IMR-90 (cell line): ENCODE measurements around the gene NKAIN2. TPM values are rescaled to one million over a fixed set of nuclear protein-coding genes. Genes with fewer than 3 reads are reported as not detected.
"Not testable (repeated sequence)": the region's sequence is repeated elsewhere in the genome, so short reads cannot be mapped to it uniquely, and the experiment has no call there.

Source experiments
- ATAC-seq: fragments of 200-7000 bp; cut with Tn5 transposase; 2 replicates; pipeline ENCODE4 v1.9.1; 2020; ENCODE audit warnings: low read depth, mild to moderate bottlenecking, moderate library complexity
- BruUV-seq: library from RNA; stranded (reverse); fragments of 400-500 nt; replicated peaks from 2 replicates; lab custom pipeline; 2021; lab: Mats Ljungman, UMichigan
- CTCF ChIA-PET: fragments of 300-600 bp; formaldehyde crosslinking; extraction: SDS; loops from one replicate; lab custom pipeline; 2021; ENCODE audit warnings: antibody characterized with exemption; lab: Yijun Ruan, JAX
- POLR2A ChIA-PET: fragments of 300-600 bp; sonication (Branson Sonifier 250); formaldehyde crosslinking; loops from one replicate; lab custom pipeline; 2022; ENCODE audit warnings: antibody characterized with exemption; ENCODE audit not compliant: unreplicated experiment; lab: Charles Lee
- DNase-seq: peaks from one replicate; pipeline ENCODE4 v3.0.0; 2013
- H2AFZ ChIP-seq: replicated peaks from 2 replicates; pipeline ENCODE3; 2013; ENCODE audit warnings: low read length, mild to moderate bottlenecking; ENCODE audit not compliant: poor library complexity
- H2AK5ac ChIP-seq: 2 replicates; pipeline ENCODE4 v1.6.1; 2013; ENCODE audit warnings: low read depth, low read length, inconsistent platforms
- H2AK9ac ChIP-seq: replicated peaks from 2 replicates; pipeline ENCODE3; 2013; ENCODE audit warnings: mild to moderate bottlenecking, low read depth, low read length, moderate library complexity; ENCODE audit not compliant: poor library complexity
- H2BK120ac ChIP-seq: 2 replicates; pipeline ENCODE4 v1.6.1; 2013; ENCODE audit warnings: low read depth, low read length, inconsistent platforms
- H2BK15ac ChIP-seq: 3 replicates; pipeline ENCODE4 v1.6.1; 2013; ENCODE audit warnings: low read depth, low read length, inconsistent platforms
- H2BK20ac ChIP-seq: 2 replicates; pipeline ENCODE4 v1.6.1; 2013; ENCODE audit warnings: low read depth, mild to moderate bottlenecking, inconsistent platforms, low read length, moderate library complexity
- H2BK5ac ChIP-seq: 2 replicates; pipeline ENCODE4 v1.6.1; 2013; ENCODE audit warnings: mild to moderate bottlenecking, low read depth, low read length, inconsistent platforms; ENCODE audit not compliant: poor library complexity, severe bottlenecking
- H3K14ac ChIP-seq: replicated peaks from 2 replicates; pipeline ENCODE4 v1.6.1; 2013; ENCODE audit warnings: low read depth, low read length, inconsistent platforms
- H3K18ac ChIP-seq: 2 replicates; pipeline ENCODE4 v1.6.1; 2013; ENCODE audit warnings: low read depth, low read length, control low read depth
- H3K23ac ChIP-seq: 2 replicates; pipeline ENCODE4 v1.6.1; 2013; ENCODE audit warnings: low read depth, low read length, inconsistent platforms
- H3K27ac ChIP-seq: 2 replicates; pipeline ENCODE4 v1.5.1; 2013; ENCODE audit warnings: mild to moderate bottlenecking, control low read depth, low read length; ENCODE audit not compliant: insufficient read depth
- H3K27me3 ChIP-seq: 2 replicates; pipeline ENCODE4 v1.6.1; 2013; ENCODE audit warnings: low read length; ENCODE audit not compliant: control insufficient read depth, insufficient read depth
- H3K36me3 ChIP-seq: 2 replicates; pipeline ENCODE4 v1.6.1; 2013; ENCODE audit warnings: low read length, mixed read lengths; ENCODE audit not compliant: control insufficient read depth, insufficient read depth
- H3K4ac ChIP-seq: 2 replicates; pipeline ENCODE4 v1.6.1; 2013; ENCODE audit warnings: low read depth, low read length, inconsistent platforms
- H3K4me1 ChIP-seq: 2 replicates; pipeline ENCODE4 v1.6.1; 2013; ENCODE audit warnings: low read length, mixed read lengths; ENCODE audit not compliant: control insufficient read depth, insufficient read depth
- H3K4me2 ChIP-seq: 2 replicates; pipeline ENCODE4 v1.6.1; 2013; ENCODE audit warnings: low read depth, mild to moderate bottlenecking, control low read depth, low read length, moderate library complexity
- H3K4me3 ChIP-seq: 2 replicates; pipeline ENCODE4 v1.5.1; 2013; ENCODE audit warnings: low read depth, mild to moderate bottlenecking, control low read depth, low read length, moderate library complexity; ENCODE audit not compliant: insufficient read depth
- H3K56ac ChIP-seq: 2 replicates; pipeline ENCODE4 v1.6.1; 2013; ENCODE audit warnings: low read length, inconsistent platforms; ENCODE audit not compliant: insufficient read depth; ENCODE audit errors: extremely low read depth
- H3K79me1 ChIP-seq, 2 experiments: 2 replicates each; pipeline ENCODE4 v1.6.1; 2013; ENCODE audit warnings: low read length in 2 of 2, inconsistent platforms in 1 of 2, low read depth in 1 of 2
- H3K9ac ChIP-seq: 2 replicates; pipeline ENCODE4 v1.6.1; 2013; ENCODE audit warnings: low read depth, low read length, control low read depth
- H3K9me1 ChIP-seq: 2 replicates; pipeline ENCODE4 v1.6.1; 2013; ENCODE audit warnings: low read length, inconsistent platforms; ENCODE audit not compliant: insufficient read depth
- H3K9me3 ChIP-seq: 2 replicates; pipeline ENCODE4 v1.6.1; 2013; ENCODE audit warnings: low read length; ENCODE audit not compliant: control insufficient read depth, insufficient read depth
- H4K20me1 ChIP-seq: 2 replicates; pipeline ENCODE4 v1.6.1; 2013; ENCODE audit warnings: low read length, inconsistent platforms; ENCODE audit not compliant: insufficient read depth
- H4K5ac ChIP-seq: 2 replicates; pipeline ENCODE4 v1.6.1; 2013; ENCODE audit warnings: mild to moderate bottlenecking, low read depth, low read length, control low read depth
- H4K8ac ChIP-seq, 2 experiments: 2 replicates each; pipeline ENCODE4 v1.6.1; 2013; ENCODE audit warnings: low read depth in 2 of 2, low read length in 2 of 2, control low read depth in 1 of 2, inconsistent platforms in 1 of 2
- H4K91ac ChIP-seq: 2 replicates; pipeline ENCODE4 v1.6.1; 2013; ENCODE audit warnings: low read depth, low read length, inconsistent platforms; ENCODE audit not compliant: insufficient read depth
- MAFK ChIP-seq: IDR thresholded peaks from 2 replicates; pipeline ENCODE4 v1.6.1; 2012; ENCODE audit warnings: low read depth, low read length, improper control_type of control experiment
- MXI1 ChIP-seq: IDR thresholded peaks from 2 replicates; pipeline ENCODE4 v1.6.1; 2012; ENCODE audit warnings: low read depth, mild to moderate bottlenecking, low read length, moderate library complexity, borderline replicate concordance
- POLR2A ChIP-seq: IDR thresholded peaks from 2 replicates; pipeline ENCODE4 v1.6.1; 2012; ENCODE audit warnings: mild to moderate bottlenecking, low read depth, low read length
- WGBS, 2 experiments: methylation state at CpG; one replicate each; pipeline versions ENCODE4 v1.1.5 to v1.1.7; 2013; ENCODE audit warnings: missing lambda C conversion rate in 2 of 2; ENCODE audit not compliant: insufficient read length in 1 of 2; ENCODE audit errors: extremely low coverage in 2 of 2; 5-methylcytosine and 5-hydroxymethylcytosine counted together
- dilution Hi-C: fragments of 300-500 bp; cut with HindIII; formaldehyde crosslinking; loops from one replicate; pipeline ENCODE4 v1.14.3; 2018; ENCODE audit warnings: low sequenced_read_pairs; ENCODE audit not compliant: unreplicated experiment
- in situ Hi-C: fragments of 300-500 bp; cut with MboI; formaldehyde crosslinking; loops from 3 replicates; pipeline ENCODE4 v1.14.3; 2019; ENCODE audit warnings: low sequenced_read_pairs, inconsistent platforms, mixed read lengths
- intact Hi-C: fragments of 100-400 bp; cut with micrococcal nuclease; formaldehyde crosslinking; loops from 2 replicates; pipeline ENCODE4 v1.10.0; 2022
- polyA plus RNA-seq, 3 experiments: library from polyadenylated mRNA; depleted of rRNA; stranded (reverse); fragments of >200 nt; gene quantifications; 2 replicates each; pipeline ENCODE4 v1.2.3, GENCODE V29; 2012; ENCODE audit warnings: low replicate concordance in 1 of 3
- total RNA-seq: library from RNA; depleted of rRNA; stranded (reverse); fragments of >200 nt; gene quantifications from 2 replicates; pipeline ENCODE4 v1.2.3, GENCODE V29; 2012
- TF ChIP-seq, protein P1 (sequence below): fragments of 150-350 bp; IDR thresholded peaks from 2 replicates; pipeline ENCODE4 v1.6.1; 2016; ENCODE audit warnings: low read depth, mild to moderate bottlenecking, low read length, moderate library complexity, borderline replicate concordance

The NKAIN2 gene
- total and polyA plus RNA-seq, 2 of the 4 experiments (the other 2 are of a cell fraction), result not detected

- no peak for ATAC-seq
- ChIA-PET POLR2A (no interaction called here), CTCF (no interaction called here)
- no peak overlapping the region for H2BK5ac ChIP-seq
- H2BK15ac ChIP-seq, result no peak overlapping the region
- no peak for DNase-seq
- H3K9me1 ChIP-seq, result no peaks in the 10 kb centered on the region
- H3K79me1 ChIP-seq, result no peaks in the 10 kb centered on the region
- intact Hi-C loops (no loop called here), in situ Hi-C loops (no loop called here), dilution Hi-C loops (no loop called here)
- H3K27me3 ChIP-seq, result no peaks in the 10 kb centered on the region
- H3K4me2 ChIP-seq, result no peak overlapping the region
- H3K9me3 ChIP-seq, result no peaks in the 10 kb centered on the region
- H3K4ac ChIP-seq, result no peak overlapping the region
- no peak overlapping the region for H3K18ac ChIP-seq
- H4K8ac ChIP-seq, result no peak overlapping the region
- no peak overlapping the region for H4K5ac ChIP-seq
- H4K91ac ChIP-seq, result no peak overlapping the region
- TF ChIP-seq MXI1 (no peak), MAFK (peak; percentile 27; the same call in 1 of the 2 replicates), POLR2A (no peak)
- TF ChIP-seq, protein P1, sequence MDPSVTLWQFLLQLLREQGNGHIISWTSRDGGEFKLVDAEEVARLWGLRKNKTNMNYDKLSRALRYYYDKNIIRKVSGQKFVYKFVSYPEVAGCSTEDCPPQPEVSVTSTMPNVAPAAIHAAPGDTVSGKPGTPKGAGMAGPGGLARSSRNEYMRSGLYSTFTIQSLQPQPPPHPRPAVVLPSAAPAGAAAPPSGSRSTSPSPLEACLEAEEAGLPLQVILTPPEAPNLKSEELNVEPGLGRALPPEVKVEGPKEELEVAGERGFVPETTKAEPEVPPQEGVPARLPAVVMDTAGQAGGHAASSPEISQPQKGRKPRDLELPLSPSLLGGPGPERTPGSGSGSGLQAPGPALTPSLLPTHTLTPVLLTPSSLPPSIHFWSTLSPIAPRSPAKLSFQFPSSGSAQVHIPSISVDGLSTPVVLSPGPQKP, result no peak
- no peaks in the 10 kb centered on the region for H3K36me3 ChIP-seq
- H3K9ac ChIP-seq, result no peak overlapping the region
- H3K4me1 ChIP-seq, result no peaks in the 10 kb centered on the region
- H2AK5ac ChIP-seq, result no peak overlapping the region
- no TSS peak for BruUV-seq
- no peaks in the 10 kb centered on the region for H4K20me1 ChIP-seq
- no peak overlapping the region for H3K56ac ChIP-seq
- H2AK9ac ChIP-seq, result no peak overlapping the region
- no peak overlapping the region for H3K4me3 ChIP-seq
- H2AFZ ChIP-seq, result no peak overlapping the region
- no peak overlapping the region for H3K14ac ChIP-seq
- no peak overlapping the region for H2BK120ac ChIP-seq
- WGBS, 2 experiments, result 100% methylated on average over 1 of the region's 2 CpGs; no CpG with 5 or more reads in 1 of the 2 experiments
- no peak overlapping the region for H2BK20ac ChIP-seq
- H3K27ac ChIP-seq, result no peak overlapping the region
- no peak overlapping the region for H3K23ac ChIP-seq
These were observed 207.5 kb downstream of the NKAIN2 start for GRCh38 chr6:124011180-124011579.

DNA sequence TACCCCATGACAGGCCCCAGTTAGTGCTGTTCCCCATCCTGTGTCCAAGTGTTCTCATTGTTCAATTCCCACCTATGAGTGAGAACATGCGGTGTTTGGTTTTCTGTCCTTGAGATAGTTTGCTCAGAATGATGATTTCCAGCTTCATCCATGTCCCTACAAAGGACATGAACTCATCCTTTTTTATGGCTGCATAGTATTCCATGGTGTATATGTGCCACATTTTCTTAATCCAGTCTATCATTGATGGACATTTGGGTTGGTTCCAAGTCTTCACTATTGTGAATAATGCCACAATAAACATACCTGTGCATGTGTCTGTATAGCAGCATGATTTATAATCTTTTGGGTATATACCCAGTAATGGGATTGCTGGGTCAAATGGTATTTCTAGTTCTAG, 218.4 kb downstream of the NKAIN2 start:
- H3K9ac ChIP-seq, POLR2A ChIA-PET, H3K18ac ChIP-seq, BruUV-seq, in situ Hi-C loops, CTCF ChIA-PET, H3K4me3 ChIP-seq, H3K9me3 ChIP-seq, H3K56ac ChIP-seq, DNase-seq, H4K20me1 ChIP-seq, H4K5ac ChIP-seq, H3K27ac ChIP-seq, H3K9me1 ChIP-seq, H3K4me2 ChIP-seq, H2BK15ac ChIP-seq, H3K79me1 ChIP-seq, H3K36me3 ChIP-seq, dilution Hi-C loops, H3K4ac ChIP-seq, H2AK5ac ChIP-seq, H4K91ac ChIP-seq, H2BK5ac ChIP-seq, H3K27me3 ChIP-seq, H3K14ac ChIP-seq, H2BK20ac ChIP-seq, H2AK9ac ChIP-seq, H3K23ac ChIP-seq, H3K4me1 ChIP-seq, intact Hi-C loops, H2AFZ ChIP-seq, ATAC-seq, H4K8ac ChIP-seq, H2BK120ac ChIP-seq: not testable (repeated sequence)
- whole genome bisulfite sequencing, 2 experiments, result no CpG with 5 or more reads among the region's 1 CpG
